ENCODE data around the gene GABRA5.
A peak's percentile ranks its signal among the peaks of the same experiment; 100 is the strongest.
"Not testable (repeated sequence)": the region's sequence is repeated elsewhere in the genome, so short reads cannot be mapped to it uniquely, and the experiment has no call there.

Gene GABRA5

GRCh38 chr15:26866298-26867199 lies at the start of gene GABRA5:
Gene GABRA5 (plus strand): TSS chr15:26867062. CDS start chr15:26869249, 2,187 bp downstream.
- no peak for DNase-seq (ENCODE audit: low read depth)

DNA sequence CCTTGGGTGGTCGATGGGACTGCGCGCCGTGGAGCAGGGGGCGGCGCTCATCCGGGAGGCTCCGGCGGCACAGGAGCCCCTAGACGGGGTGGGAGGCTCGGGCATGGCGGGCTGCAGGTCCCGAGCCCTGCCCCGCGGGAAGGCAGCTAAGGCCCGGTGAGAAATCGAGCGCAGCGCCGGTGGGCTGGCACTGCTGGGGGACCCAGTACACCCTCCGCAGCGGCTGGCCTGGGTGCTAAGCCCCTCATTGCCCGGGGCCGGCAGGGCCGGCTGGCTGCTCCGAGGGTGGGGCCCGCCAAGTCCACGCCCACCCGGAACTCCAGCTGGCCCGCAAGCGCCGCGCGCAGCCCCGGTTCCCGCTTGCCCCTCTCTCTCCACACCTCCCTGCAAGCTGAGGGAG lies 35.7 kb upstream of the GABRA5 start:
- DNase-seq (ENCODE audit: low read depth), result not testable (repeated sequence)

DNA sequence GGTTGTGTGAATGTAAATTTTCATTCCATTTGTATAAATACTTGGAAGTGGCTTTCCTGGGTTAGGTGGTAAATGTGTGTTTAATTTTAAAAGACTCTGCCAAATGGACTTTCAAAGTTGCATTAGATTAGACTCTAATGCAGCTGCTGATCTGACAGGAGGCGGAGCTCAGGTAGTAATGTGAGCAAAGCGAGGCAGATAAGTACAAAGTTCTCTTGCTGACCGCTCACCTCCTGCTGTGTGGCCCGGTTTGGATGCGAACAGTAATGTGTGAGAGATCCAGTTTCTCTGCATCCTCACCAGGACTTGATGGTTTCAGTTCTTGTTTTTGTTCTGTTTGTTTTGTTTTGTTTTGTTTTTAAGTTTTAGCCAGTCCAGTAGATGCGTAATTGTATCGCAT lies 34.9 kb upstream of the GABRA5 start:
- no peak for DNase-seq (ENCODE audit: low read depth)

GRCh38 chr15:26838742-26839460 lies 28.0 kb upstream of the GABRA5 start:
- DNase-seq (ENCODE audit: low read depth), result no peak

DNA sequence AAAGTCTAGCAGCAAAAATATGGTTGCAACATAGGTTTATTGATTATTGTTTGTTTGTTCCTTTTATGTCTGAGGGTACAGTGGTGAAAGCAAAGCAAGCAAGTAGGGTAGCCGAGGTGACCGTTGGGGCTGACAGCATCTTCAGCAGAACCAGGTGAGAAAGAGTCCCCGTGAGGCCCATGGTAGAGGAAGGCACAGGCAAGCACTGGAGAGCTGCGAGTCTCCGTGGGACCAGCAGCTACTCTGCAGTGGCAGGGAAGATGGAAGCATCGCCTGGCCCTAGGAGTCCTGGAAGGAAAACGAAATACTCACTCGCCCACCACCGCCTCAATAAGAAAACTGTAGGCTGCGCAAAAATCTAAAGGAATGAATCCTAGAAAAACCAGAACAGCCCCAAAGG lies 25.3 kb upstream of the GABRA5 start:
- DNase-seq (ENCODE audit: low read depth), result no peak

DNA sequence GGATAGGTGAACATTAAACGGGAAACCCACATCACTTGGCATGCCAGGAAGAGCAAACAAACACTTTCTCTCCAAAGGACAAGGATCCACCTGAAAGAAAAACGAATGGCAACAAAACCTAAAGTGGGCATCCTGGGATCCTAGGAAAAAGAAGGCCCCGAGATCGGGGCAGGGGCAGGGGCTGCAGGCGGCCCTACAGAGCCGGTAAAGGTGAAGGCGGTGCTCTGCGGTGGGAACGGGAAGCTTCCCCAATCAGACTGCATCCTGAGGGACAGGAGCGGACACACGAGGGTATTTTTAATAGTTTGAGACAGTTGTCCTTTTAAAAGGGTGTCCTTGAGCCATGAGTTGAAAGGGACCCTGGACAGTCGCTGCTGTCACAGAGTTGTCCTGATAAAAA lies 24.9 kb upstream of the GABRA5 start:
- no peak for DNase-seq (ENCODE audit: low read depth)

DNA sequence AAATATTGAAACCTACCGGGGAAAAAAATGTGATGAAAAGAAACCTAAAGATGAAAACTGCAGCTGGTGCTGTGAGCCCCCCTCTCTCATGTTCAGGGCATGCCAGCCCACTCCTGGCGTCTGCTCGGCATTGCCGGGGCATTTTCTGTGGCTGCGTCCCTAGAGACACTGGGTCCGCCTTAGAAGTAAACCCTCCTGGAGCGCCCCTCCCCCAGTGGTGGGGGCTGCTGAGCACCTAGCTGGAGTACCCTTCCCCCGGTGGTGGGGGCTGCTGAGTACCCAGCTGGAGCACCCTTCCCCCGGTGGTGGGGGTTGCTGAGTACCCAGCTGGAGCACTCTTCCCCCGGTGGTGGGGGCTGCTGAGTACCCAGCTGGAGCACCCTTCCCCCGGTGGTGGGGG lies 24.5 kb upstream of the GABRA5 start:
- no peak for DNase-seq (ENCODE audit: low read depth)

GRCh38 chr15:26844901-26845300 lies 22.0 kb upstream of the GABRA5 start:
- DNase-seq (ENCODE audit: low read depth), result no peak

DNA sequence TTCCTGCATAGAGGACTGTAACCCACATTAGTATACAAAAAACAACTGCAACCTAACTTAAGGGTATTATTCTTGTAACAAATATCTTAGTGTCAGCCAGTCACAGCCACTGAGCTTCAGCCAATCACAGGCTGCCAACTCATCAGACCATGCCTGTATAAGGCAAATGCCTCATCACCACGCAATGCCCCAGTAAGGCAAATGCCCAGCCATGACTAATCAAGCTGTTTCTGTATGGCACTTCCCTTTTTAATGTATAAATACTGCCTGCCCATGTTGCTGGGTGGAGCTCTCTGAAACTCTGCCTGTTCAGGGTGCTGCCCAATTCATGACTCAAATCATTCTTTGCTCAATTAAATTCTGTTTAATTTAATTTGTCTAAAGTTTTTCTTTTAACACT lies 18.4 kb upstream of the GABRA5 start:
- DNase-seq (ENCODE audit: low read depth), result no peak

- DNase-seq (ENCODE audit: low read depth), result no peak
Observed at GRCh38 chr15:26850161-26850560, 16.7 kb upstream of the GABRA5 start.

- no peak for DNase-seq (ENCODE audit: low read depth)
Observed at GRCh38 chr15:26852980-26853379, 13.9 kb upstream of the GABRA5 start.

- DNase-seq (ENCODE audit: low read depth), result no peak
Observed at GRCh38 chr15:26854435-26854834, 12.4 kb upstream of the GABRA5 start.

DNA sequence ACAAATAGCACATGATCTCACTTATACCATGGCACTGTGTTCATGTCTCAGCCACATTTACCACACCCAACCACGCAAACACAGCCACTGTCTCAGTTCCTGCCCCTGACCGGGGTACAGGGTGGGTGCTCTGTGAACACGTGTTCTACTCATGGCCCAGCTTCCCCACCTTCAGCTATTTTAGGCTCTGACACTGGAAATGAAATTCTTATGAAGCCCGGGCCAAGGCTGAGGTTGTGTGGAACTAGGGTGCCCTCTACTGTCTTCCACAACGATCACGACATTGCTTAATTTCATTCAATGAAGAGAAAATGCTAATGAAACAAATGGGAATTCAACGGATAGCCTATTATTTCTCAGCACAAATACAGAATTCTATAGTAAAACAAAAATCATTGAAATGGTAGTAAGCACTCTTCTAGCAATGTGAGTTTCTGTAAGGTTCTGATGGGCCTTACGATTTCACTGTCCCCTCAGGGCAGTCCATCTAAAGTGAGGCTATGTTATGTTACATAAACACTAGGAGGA lies 2.1 kb upstream of the GABRA5 start:
- DNase-seq (ENCODE audit: low read depth), result peak; percentile 13

DNA sequence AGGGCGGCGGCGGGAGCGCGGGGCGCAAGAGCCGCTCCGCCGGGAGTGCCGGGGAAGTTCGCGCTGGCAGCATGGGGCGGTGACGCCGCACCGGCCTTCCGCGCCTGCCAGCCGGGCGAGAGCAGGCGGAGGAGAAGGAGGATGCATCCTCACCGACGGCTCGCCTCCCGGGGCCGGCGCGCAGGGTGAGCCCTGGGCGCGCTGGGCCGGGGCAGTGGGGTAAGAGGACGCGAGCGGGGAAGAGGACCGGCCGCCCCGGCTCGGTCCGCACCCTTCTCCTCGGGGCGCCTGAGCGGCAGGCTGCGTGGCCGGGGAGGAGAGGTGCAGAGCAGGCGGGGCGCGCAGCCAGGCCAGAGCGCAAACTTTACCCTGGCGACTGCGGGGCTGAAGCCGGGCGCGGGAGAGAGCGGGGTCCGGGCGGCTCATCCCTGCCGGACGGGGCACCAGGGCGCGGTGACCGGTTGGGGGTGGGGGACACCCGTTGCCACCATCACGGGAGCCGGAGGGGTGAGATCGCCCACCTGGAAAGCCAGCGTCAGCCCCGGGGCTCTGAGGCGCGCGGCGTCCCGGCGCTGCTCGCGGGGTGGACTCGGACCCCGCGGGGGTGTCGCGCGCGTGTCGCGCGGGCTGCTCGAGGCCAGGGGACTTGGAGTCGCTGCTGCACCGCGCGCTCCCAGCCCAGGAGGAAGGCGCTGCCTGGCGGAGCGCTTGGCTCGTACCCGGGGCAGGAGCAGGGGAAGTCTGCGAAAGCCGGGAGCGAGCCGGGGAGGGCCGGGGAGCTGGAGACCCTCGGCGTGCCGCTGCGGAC lies 542 bp downstream of the GABRA5 start:
- no peak for DNase-seq (ENCODE audit: low read depth)

GRCh38 chr15:26868029-26868685 lies 1.3 kb downstream of the GABRA5 start:
- no peak for DNase-seq (ENCODE audit: low read depth)

- DNase-seq (ENCODE audit: low read depth), result no peak
Observed at GRCh38 chr15:26869628-26870027, 2.8 kb downstream of the GABRA5 start.

DNA sequence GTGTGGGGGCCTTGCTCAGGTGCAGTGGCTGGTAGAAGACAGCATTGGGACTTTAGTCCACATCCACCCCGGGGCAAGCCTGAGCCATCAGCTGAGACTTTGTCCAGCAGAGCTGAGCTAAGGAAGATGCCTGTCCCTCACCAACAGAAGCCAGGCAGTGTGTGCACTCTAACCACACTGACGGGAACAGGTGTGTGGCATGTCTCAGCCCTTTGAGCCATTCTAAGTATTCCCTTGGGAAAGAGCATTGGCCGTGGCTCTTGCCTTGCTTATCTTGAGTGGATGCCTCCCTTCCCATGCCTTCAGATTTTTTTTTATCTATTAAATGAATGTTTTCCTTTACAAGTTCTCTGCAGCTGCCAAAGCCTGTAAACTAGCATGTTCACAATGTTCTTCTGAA lies 3.5 kb downstream of the GABRA5 start:
- no peak for DNase-seq (ENCODE audit: low read depth)

DNA sequence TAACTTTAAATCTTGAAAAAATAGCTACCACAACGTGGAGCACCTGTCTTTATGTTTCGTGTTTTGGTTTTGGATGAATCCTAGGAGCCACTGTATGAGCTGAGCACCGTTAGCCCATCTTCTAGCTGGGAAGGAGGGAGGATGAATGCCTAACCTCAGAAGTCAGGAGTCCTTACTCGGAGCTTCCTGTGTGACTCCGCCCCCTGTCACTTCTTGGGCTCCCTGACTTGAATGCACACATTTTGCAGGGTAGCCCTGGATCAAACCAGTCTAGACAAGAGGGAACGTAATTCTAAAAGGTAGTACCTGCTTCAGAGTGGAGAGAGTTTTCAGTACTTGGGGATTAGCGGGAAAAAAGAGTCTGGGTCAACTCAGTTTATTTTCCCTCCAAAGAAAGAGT lies 5.3 kb downstream of the GABRA5 start:
- DNase-seq (ENCODE audit: low read depth), result no peak

- DNase-seq (ENCODE audit: low read depth), result no peak
Observed at GRCh38 chr15:26873846-26874245, 7.0 kb downstream of the GABRA5 start.

- DNase-seq (ENCODE audit: low read depth), result no peak
Observed at GRCh38 chr15:26874774-26875475, 8.1 kb downstream of the GABRA5 start.

- DNase-seq (ENCODE audit: low read depth), result no peak
Observed at GRCh38 chr15:26875476-26875850, 8.6 kb downstream of the GABRA5 start.

Measured in stromal cell of bone marrow (primary cell).